Adrenal gland (tissue), 5 donors: ENCODE measurements around the gene RNF214.

ENCODE experiments used
- CTCF ChIP-seq, 6 experiments: fragments of 450-650 bp in 4 of 6; fragments of 200-600 bp in 2 of 6; sonication (generic) in 1 of 6; IDR thresholded peaks; 1 replicate in 5 of 6; 2 replicates in 1 of 6; pipeline versions ENCODE4 v1.5.1 to v1.8.0; 2016 to 2021; ENCODE audit warnings: antibody characterized with exemption in 6 of 6, mild to moderate bottlenecking in 2 of 6, moderate library complexity in 1 of 6
- POLR2A ChIP-seq, 2 donors: fragments of 450-650 bp; IDR thresholded peaks; one replicate each; pipeline ENCODE4 v1.6.1; 2017; ENCODE audit warnings: antibody characterized with exemption in 2 of 2, mild to moderate bottlenecking in 2 of 2, moderate library complexity in 1 of 2
- donor health status: DM: no; HTN: no; CAD: no.

DNA sequence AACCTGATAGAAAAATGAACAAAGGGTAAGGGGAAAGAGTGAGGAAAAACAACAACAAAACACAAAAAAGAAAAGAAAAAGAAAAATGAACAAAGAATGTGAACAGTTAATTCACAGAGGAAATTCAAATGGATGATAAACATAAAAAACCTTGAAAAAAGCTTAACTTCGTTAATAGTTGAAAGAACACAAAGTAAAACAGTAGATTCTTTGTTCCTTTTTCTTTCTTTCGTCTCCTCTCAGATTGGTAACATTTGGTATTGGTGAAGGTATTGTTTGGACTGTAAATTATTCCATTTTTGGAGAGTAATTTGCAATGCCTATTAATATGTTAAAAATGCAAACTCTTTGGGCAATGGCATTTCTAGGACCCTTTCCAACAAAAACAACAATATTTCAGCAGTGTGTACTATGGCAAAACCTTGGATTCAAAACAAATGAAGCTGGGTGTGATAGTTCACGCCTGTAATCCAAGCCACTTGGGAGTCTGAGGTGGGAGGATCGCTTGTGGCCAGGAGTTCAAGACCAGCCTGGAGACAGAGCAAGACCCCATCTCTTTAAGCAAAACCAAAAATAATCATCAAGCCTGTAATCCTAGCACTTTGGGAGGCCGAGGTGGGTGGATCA, 86.9 kb downstream of the RNF214 start:
- no peak for TF ChIP-seq CTCF (IDR thresholded peaks at IDR 0.05)
- no peak for TF ChIP-seq POLR2A (IDR thresholded peaks at IDR 0.05)
